BLaER1 treated with 17β-estradiol and CSF1 and Interleukin-3, amounts not matched to agents 10 nM and 100 nM (cell line): ENCODE measurements around the gene NPM3.
A peak's percentile ranks its signal among the peaks of the same experiment; 100 is the strongest.

Experiments
- H3K27ac ChIP-seq, 11 experiments: shearing (Covaris generic); formaldehyde crosslinking; 2 replicates each; pipeline ENCODE4 v1.8.1; 2022
- H3K27me3 ChIP-seq, 11 experiments: shearing (Covaris generic); formaldehyde crosslinking; 2 replicates each; pipeline ENCODE4 v1.8.1; 2022
- H3K36me3 ChIP-seq, 11 experiments: shearing (Covaris generic); formaldehyde crosslinking; 2 replicates each; pipeline ENCODE4 v1.8.1; 2022
- H3K4me1 ChIP-seq, 10 experiments: shearing (Covaris generic); formaldehyde crosslinking; 2 replicates each; pipeline ENCODE4 v1.8.1; 2022
- H3K4me2 ChIP-seq, 11 experiments: shearing (Covaris generic); formaldehyde crosslinking; 2 replicates each; pipeline ENCODE4 v1.8.1; 2022
- H3K4me3 ChIP-seq, 10 experiments: shearing (Covaris generic); formaldehyde crosslinking; 2 replicates each; pipeline ENCODE4 v1.8.1; 2022
- H3K9ac ChIP-seq, 11 experiments: shearing (Covaris generic); formaldehyde crosslinking; 2 replicates each; pipeline ENCODE4 v1.8.1; 2022
- H3K9me3 ChIP-seq, 11 experiments: shearing (Covaris generic); formaldehyde crosslinking; replicated peaks in 1 of 11; 2 replicates each; pipeline ENCODE4 v1.8.1; 2022
- H4K20me1 ChIP-seq, 11 experiments: shearing (Covaris generic); formaldehyde crosslinking; 2 replicates each; pipeline ENCODE4 v1.8.1; 2022
- Cebpa-rat ChIP-seq, 11 experiments: shearing (Covaris generic); IDR thresholded peaks; 2 replicates each; pipeline ENCODE4 v1.8.1; 2022

The NPM3 gene, protein sequence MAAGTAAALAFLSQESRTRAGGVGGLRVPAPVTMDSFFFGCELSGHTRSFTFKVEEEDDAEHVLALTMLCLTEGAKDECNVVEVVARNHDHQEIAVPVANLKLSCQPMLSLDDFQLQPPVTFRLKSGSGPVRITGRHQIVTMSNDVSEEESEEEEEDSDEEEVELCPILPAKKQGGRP

DNA sequence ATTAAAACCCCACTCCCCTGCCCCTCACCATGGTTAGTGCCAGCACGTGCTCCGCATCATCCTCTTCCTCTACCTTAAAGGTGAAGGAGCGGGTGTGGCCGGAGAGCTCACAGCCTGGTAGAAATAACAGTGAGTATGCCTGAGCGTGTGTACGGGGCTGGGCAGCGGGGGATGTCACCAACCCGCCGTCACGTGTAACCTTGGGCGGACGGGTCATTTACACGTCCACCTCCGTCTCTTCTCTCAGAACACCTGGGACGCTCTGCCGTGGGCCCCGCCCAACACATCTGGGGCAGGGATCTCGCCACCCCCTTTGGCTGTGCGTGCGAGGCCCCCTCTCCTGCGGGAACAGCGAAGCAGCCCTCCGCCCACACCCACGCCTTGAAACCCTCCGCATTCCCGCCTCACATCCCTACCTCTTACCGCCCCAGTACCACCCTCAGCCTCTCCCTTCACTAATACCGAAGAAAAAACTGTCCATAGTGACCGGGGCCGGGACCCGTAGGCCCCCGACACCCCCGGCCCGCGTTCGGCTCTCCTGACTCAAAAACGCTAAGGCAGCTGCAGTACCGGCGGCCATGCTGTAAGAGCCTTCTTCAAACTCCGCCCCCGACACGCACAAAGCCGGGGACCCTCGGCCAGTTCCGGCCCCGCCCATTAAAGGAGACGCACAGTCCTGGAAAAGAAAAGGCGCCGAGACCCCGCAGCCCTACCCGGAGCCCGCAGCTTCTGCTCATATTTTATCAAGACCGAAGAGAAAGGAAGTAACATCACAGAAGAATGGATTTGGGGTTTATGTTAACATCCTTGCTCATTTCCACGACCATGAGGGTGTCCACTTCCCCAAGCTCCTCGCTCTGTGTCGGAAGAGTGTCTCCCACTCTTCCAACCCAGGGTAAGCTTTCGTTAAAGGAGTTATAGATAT, at the start of gene NPM3:
Gene NPM3, minus strand, starts transcription at position 636 of the 925 bp plus-strand sequence. Its CDS starts 56 bp downstream, at position 580.
- H4K20me1 ChIP-seq = peaks cover 26 to 52% (median 31%) of the 10 kb centered on the region in 11 experiments; a peak in 20 of 22 replicates
- no peaks in the 10 kb centered on the region; a peak in 1 of 22 replicates for H3K9me3 ChIP-seq
- peaks cover 31 to 48% (median 43%) of the 10 kb centered on the region in 11 experiments for H3K36me3 ChIP-seq
- peak within 1 kb of the TSS; percentile 60 to 87 (median 78); a peak in 21 of 22 replicates for H3K27ac ChIP-seq
- peaks cover 46 to 54% (median 51%) of the 10 kb centered on the region in 10 experiments for H3K4me1 ChIP-seq
- no peak for TF ChIP-seq Cebpa-rat (IDR thresholded peaks at IDR 0.05)
- H3K27me3 ChIP-seq = peaks cover 23 to 29% (median 26%) of the 10 kb centered on the region in 11 experiments
- peak within 1 kb of the TSS; percentile 78 to 92 (median 86) for H3K4me3 ChIP-seq
- H3K4me2 ChIP-seq = peak within 1 kb of the TSS; percentile 89 to 99 (median 97)
- H3K9ac ChIP-seq = peak within 1 kb of the TSS; percentile 75 to 93 (median 88)

DNA sequence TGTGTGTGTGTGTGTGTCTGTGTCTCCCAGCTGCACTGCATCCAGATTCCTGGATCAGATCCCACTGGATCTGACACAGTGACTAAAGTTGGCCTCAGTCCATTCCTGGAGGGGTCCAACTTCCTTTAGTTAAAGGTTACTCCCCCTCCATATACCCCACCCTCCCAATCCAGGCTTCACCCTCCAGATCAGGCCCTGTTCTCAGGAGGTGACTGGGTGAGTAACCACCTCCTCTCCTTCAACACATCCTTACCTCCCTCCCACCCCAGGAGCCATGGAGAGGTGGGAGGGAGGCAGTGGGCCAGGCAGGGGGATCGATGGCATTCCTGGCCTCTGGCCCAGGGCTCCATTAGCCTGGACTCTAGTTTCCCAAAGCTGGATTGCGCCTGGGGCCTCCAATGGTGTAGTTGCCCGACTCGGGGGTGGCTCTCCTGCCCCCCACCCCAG, 49.1 kb upstream of the NPM3 start:
- Histone ChIP-seq H3K27me3 (no peaks in the 10 kb centered on the region), H3K4me3 (no peak overlapping the region), H4K20me1 (peaks cover 5 to 43% (median 20%) of the 10 kb centered on the region in 11 experiments; a peak in 17 of 22 replicates), H3K4me1 (peaks cover 53 to 72% (median 61%) of the 10 kb centered on the region in 10 experiments), H3K9me3 (no peaks in the 10 kb centered on the region), H3K36me3 (peaks cover 0 to 14% (median 0%) of the 10 kb centered on the region in 11 experiments; a peak in 4 of 22 replicates), H3K4me2 (peak overlapping the region in 7 of 11 experiments; percentile 18 to 97 (median 95); a peak in 7 of 22 replicates), H3K9ac (no peak overlapping the region; a peak in 1 of 22 replicates), H3K27ac (no peak overlapping the region)
- TF ChIP-seq Cebpa-rat (IDR thresholded peaks at IDR 0.05) = no peak

DNA sequence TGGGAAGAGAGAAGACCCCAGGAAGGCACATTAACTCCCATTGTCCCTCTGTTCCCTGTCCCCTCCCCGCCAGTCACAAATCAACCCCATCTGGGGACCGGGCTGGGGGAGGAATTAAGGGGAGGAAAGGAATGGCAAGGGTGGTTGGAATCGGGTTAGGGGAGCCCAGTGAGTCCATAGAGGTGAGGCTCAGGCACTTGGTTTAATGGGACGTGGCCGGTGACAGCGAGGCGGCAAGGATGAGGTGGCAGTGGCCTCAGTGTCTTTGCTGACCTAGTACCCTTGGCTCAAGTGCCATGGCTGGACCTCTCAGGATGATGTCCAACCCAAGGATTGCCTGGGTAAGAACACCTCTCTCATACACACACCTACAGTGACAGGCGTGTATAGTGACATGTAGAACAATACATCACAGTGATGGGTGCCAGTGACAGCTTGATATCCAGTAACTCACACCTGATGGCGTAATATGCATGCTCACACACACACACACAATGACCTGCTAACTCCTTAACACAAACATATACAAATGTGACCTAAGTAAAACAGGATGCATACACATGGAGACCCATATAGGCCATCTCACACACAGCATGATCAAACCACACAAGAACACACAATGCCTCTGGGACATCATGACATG, 48.0 kb upstream of the NPM3 start:
- H3K9me3 ChIP-seq = no peaks in the 10 kb centered on the region
- H3K9ac ChIP-seq = peak overlapping the region; percentile 36 to 81 (median 64); a peak in 21 of 22 replicates
- peaks cover 0 to 19% (median 0%) of the 10 kb centered on the region in 11 experiments; a peak in 4 of 22 replicates for H3K36me3 ChIP-seq
- H3K4me1 ChIP-seq = peaks cover 55 to 77% (median 65%) of the 10 kb centered on the region in 10 experiments
- H3K4me3 ChIP-seq = peak overlapping the region; percentile 49 to 73 (median 62)
- H3K27ac ChIP-seq = peak overlapping the region; percentile 33 to 72 (median 58); a peak in 20 of 22 replicates
- no peak for TF ChIP-seq Cebpa-rat (IDR thresholded peaks at IDR 0.05)
- peaks cover 5 to 35% (median 19%) of the 10 kb centered on the region in 11 experiments; a peak in 17 of 22 replicates for H4K20me1 ChIP-seq
- peak overlapping the region; percentile 83 to 98 (median 95) for H3K4me2 ChIP-seq
- H3K27me3 ChIP-seq = no peaks in the 10 kb centered on the region

DNA sequence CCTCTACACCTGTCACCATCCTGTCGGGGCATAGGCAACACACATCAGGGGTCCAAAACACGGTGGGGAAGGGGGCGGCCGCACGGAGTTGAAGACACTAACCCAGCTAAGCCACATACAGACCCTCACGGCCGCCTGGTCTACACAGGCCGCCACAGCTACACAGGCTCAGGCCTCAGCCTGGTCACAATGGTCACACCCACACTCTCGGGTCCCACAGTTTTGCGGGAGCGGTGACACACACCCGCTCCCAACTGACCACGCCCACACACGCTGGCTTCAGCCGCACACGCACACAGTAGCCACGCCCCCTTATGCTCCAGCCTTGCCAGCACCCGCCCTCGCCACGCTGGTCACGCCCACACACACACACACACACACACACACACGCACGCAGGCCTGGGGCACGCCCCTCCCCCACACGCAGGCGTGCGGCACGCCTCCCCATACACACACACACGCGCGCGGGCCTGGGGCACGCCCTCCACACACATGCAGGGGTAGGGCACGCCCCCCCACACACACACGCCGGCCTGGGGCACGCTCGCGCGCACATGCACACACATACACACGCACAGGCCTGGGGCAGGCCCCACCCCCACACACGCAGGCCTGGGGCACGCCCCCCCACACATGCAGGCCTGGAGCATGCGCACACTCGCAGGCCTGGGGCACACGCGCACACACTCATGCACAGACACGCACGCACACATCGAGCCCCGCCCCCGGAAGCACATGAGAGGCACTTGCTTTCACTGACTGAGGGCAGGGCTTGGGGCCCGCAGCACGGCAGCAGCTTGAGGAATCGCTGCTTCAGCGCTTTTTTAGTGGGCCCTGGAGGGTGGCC, 47.3 kb upstream of the NPM3 start:
- H3K9me3 ChIP-seq = no peaks in the 10 kb centered on the region
- no peak for TF ChIP-seq Cebpa-rat (IDR thresholded peaks at IDR 0.05)

DNA sequence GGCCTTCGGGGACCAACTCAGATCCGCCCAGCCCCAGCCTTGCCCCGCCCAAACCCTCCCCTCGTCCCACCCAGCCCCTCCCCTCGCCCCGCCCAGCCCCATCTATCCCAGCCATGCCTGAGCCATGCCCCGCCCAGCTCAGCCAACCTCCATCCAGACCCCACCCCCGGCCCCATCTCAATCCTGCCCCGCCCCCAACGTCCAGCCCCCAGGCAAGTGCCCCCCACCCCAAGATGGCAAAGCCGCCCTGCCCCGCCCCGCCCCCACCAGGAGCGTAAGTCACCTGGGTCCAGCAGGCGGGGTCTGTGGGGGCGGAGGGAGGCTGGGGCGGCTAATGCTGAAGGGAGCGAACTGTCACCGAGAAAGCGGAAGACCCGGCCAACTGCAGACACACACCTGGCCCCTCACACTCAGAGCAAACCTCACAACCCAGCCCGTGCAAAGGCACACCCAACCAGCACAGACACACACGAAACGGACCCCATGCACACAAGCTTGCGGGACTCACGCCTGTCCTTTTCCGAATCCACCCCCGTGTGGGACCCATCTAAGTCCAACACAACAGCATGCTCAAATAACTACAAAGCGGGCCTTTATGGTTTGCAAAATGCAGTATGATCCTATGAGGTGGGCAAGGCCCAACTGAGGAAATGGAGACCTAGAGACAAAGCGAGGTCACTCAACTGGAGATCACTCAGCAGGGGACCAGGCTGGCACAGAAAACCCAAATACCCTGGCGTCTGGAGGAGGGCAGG, 46.5 kb upstream of the NPM3 start:
- peak overlapping the region; percentile 49 to 73 (median 62) for H3K4me3 ChIP-seq
- peak overlapping the region; percentile 83 to 98 (median 95) for H3K4me2 ChIP-seq
- no peak for TF ChIP-seq Cebpa-rat (IDR thresholded peaks at IDR 0.05)
- H4K20me1 ChIP-seq = peaks cover 2 to 20% (median 7%) of the 10 kb centered on the region in 11 experiments; a peak in 15 of 22 replicates
- H3K27ac ChIP-seq = peak overlapping the region in 10 of 11 experiments; percentile 33 to 72 (median 59); a peak in 19 of 22 replicates
- H3K4me1 ChIP-seq = peaks cover 46 to 66% (median 57%) of the 10 kb centered on the region in 10 experiments
- H3K9ac ChIP-seq = peak overlapping the region; percentile 36 to 81 (median 63); a peak in 20 of 22 replicates
- H3K9me3 ChIP-seq = no peaks in the 10 kb centered on the region
- H3K27me3 ChIP-seq = no peaks in the 10 kb centered on the region
- peaks cover 0 to 26% (median 0%) of the 10 kb centered on the region in 11 experiments; a peak in 4 of 22 replicates for H3K36me3 ChIP-seq

More for the DNA sequence above, 47.3 kb upstream of the NPM3 start:
- Histone ChIP-seq H3K4me1 (peaks cover 54 to 74% (median 64%) of the 10 kb centered on the region in 10 experiments), H3K4me3 (peak overlapping the region; percentile 49 to 73 (median 62)), H3K9ac (peak overlapping the region; percentile 36 to 81 (median 64); a peak in 21 of 22 replicates), H3K4me2 (peak overlapping the region; percentile 83 to 98 (median 95)), H3K36me3 (peaks cover 0 to 19% (median 0%) of the 10 kb centered on the region in 11 experiments; a peak in 4 of 22 replicates), H4K20me1 (peaks cover 5 to 28% (median 14%) of the 10 kb centered on the region in 11 experiments; a peak in 17 of 22 replicates), H3K27ac (peak overlapping the region; percentile 33 to 72 (median 58); a peak in 21 of 22 replicates), H3K27me3 (no peaks in the 10 kb centered on the region)

DNA sequence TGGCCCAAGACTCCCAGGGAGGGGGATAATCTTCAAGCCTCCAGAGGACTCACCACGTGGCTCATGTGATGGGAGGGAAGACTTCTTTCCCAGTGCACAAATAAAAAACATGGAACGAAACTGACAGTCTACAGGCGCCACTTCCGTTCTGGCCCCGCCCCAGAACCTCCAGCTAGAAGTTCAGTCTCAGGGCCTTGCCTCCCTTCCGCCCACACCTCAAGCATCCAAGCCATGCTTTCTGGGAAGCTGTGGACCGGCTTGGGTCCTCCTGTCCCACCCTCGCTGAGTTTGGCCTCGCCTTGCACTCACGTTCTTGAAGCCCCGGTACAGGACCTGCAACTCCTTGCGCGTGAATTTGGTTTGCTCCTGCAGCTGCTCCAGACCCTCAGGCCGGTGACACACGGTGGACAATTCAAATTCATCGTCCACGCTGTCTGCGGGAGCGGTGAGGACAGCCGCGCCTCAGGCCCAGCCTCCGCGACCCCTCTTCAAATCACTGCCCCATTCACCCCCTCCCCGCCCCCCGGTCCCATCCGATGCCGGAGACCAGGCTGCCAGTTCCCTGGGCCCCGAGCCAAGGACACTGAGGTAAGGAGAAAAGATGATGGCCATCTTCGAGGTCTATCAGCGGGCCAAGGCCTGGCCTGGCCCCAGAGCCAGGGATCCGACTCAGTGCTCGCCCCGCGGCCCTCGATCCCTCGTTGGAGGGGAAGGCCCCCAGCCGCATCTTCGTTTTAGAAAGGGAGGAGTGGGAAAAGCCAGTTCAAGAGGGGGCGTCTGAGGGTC, 45.7 kb upstream of the NPM3 start:
- H3K4me3 ChIP-seq = peak overlapping the region in 7 of 10 experiments; percentile 34 to 63 (median 43); a peak in 10 of 20 replicates
- H3K4me2 ChIP-seq = peak overlapping the region; percentile 65 to 91 (median 70)
- no peak for TF ChIP-seq Cebpa-rat (IDR thresholded peaks at IDR 0.05)

More for the DNA sequence above, 45.7 kb upstream of the NPM3 start:
- Histone ChIP-seq H3K9ac (peak overlapping the region in 7 of 11 experiments; percentile 47 to 65 (median 49); a peak in 9 of 22 replicates), H4K20me1 (peaks cover 0 to 12% (median 6%) of the 10 kb centered on the region in 11 experiments; a peak in 13 of 22 replicates), H3K4me1 (peaks cover 39 to 59% (median 49%) of the 10 kb centered on the region in 10 experiments), H3K9me3 (no peaks in the 10 kb centered on the region), H3K27ac (peak overlapping the region in 2 of 11 experiments; percentile 46 to 57; a peak in 2 of 22 replicates), H3K36me3 (peaks cover 0 to 27% (median 0%) of the 10 kb centered on the region in 11 experiments; a peak in 4 of 22 replicates), H3K27me3 (no peaks in the 10 kb centered on the region)
